GM21786 (cell line): ENCODE data around the gene GMEB2.
"Not testable (repeated sequence)": the region's sequence is repeated elsewhere in the genome, so short reads cannot be mapped to it uniquely, and the experiment has no call there.

Experiments
- ATAC-seq: cut with Tn5 transposase; IDR thresholded peaks from one replicate; pipeline ENCODE4 v1.9.1; 2021; ENCODE audit not compliant: unreplicated experiment

GMEB2 gene

DNA sequence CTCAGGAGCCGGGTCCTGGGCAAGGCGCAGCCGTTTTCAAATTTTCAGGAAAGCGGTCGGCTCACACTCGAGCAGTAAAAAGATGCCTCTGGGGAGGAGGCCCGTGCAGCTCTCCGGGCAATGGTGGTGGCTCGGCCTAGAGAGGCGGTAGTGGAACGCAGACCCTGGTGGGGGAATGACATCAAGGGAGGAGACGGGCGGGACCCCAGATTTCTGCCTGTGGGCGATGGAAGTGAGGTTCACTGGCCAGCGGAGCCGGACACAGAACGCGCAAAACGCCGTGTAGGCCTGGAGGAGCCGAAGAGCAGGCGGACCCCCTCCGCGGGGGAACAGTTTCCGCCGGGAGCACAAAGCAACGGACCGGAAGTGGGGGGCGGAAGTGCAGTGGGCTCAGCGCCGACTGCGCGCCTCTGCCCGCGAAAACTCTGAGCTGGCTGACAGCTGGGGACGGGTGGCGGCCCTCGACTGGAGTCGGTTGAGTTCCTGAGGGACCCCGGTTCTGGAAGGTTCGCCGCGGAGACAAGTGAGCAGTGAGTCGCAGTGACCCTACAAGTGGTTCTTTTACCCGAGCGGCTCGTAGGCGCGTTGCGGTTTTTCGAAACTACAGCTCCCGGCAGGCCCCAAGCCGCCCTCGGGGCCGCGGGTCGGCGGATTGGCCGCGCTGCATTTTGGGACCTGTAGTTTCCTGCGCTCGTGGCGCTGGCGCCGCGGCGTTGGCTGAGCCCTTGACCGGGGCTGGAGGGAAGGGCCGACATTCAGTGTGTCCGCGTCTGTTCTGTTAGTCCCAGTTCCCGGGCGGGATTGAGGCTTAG is 31.2 kb upstream of the GMEB2 start, which contains the start of gene RTEL1:
Gene RTEL1, plus strand, starts transcription at position 376 of the 812 bp plus-strand sequence. CDS start 1,091 bp downstream, outside the sequence.
- peak; percentile 87 for ATAC-seq

DNA sequence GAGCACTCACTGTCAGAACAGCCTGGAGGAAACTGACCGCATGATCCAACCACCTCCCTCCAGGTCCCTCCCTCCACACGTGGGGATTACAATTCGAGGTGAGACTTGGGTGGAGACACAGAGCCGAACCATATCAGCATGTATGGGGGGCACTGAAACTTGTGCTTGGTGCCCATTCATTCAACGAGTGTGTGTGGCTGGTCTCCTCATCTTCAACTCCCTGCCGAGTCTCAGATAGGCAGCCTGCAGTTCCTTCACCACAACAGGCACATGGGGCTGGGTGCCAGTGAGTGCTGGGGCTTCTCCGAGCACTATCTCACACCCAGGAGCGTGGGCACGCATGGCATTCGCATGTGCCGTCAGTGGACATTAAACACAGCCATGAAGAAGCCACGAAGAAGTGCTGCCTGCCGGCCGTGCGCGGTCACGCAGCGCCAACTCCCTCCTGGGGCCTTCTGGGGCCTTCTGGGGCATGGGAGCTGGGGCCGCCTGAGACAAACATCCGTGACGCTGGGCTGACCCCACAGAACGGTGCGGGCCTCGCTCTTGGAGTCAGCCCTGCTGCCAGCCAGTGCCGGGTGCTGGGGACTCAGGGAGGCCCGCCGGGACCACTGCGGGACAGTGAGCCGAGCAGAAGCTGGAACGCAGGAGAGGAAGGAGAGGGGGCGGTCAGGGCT is 30.5 kb upstream of the GMEB2 start:
- no peak for ATAC-seq

DNA sequence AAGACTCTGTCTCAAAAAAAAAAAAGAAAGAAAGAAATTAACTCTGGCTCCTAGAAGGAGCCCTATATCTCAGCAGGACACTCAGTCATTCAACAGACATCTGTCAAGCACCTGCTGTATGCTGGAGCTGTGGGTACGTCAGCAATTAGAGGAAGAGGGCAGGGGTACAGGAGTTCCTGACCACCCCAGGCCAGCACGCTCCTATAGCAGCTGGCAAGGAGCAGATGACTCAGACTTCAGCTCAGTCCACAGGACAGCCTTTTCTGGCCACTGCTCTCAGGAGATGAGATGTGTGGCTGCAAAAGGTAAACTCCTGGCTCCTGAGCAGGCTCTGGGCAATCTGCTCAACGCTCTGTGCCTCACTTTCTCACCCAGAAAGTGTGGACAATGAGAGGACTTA is 29.6 kb upstream of the GMEB2 start:
- ATAC-seq, result no peak

DNA sequence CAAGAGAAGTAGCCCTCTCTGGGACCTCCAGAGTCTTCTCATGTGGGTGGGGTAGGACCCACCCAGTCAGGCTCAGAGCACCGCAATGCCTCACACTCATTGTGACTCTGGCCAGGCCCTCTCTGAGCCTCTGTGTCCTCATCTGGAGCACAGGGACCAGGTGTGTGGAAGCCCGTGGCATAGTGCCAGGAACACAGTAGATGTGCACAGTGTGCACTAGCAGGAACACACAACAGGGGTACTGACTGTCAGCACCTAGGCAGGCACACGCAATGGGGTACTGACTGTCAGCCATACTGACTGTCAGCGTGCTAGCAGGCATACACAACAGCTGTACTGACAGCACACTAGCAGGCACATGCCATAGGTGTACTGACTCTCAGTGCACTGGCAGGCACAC is 28.3 kb upstream of the GMEB2 start:
- ATAC-seq, result no peak

DNA sequence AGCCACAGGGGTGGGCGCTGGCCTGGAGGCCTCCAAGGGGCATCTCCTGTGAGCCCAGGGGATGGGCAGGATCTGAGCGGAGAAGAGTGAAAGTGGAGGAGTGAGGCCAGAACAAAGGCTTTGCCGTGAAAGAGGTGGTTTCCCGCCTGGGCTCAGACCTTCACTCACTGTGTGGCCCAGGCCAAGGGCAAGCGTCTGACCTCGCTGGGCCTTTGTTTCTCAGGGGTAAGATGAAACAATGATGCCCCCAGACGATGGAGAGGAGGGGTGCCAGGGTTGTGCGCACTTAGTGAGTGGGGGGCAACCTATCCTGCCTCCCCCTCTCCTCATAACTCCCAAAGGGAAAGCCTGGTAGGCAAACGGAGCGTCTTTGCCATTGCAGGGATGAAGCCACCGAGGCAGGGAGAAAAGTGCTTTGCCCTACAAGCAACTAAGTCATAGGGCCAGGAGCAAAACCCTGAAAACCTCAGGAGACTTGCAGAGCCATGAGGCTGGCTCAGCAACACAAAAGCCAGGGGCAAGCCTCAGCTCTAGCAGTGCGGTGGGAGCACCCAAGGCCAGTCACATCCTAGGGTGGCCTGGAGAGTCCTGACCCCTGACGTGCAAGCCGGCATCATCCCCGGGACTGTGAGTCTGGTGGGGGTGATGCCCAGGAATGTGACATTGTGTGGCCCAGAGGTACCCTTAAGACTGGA is 27.2 kb upstream of the GMEB2 start:
- ATAC-seq, result no peak

DNA sequence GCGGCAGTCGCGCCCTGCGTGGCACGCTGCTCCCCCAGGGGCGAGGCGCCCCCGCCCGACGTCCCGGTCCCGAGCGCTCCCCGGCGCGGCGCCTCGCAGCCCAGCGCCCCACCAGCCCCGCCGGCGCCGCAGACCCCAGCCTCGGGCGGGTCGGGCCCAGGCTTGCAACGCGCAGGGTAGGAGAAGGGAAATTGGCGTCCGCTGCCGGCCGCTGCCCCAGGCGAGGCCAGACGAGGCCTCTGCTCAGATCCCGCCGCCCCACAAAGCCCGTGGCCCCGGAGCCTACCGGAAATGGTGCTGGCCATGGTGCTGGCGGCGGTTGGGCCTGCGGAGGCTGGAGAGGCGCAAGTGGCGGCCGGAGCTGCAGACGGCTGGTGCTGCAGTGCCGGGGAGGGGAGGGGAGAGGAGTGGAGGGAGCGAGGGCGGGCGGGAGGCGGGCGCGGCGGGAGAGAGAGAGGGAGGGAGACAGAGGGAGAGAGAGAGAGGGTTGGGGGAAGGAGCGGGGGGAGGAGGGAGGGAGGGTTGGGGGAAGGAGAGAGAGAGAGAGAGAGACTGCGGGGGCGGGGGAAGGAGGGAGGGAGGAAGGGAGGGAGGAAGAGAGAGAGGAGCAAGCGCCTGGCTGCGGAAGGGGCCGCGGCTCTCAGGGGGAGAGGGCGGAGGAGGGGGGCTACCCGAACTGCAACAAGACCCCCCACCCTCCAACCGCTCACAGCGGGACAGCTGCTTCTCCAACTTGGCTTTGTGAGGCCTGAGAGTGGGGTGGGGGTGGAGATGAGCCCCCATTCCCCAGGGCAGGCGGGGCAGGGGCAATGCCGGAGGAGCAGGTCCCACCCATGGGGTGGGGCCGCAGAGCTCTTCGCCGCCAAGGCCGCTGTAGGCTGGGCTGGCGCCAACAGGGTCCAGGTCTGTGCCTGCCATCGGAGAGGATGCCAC is 26.4 kb upstream of the GMEB2 start, which contains the start of gene STMN3:
Gene STMN3, minus strand, starts transcription at position 384 of the 933 bp plus-strand sequence. Its CDS starts 79 bp downstream, at position 305.
- ATAC-seq, result no peak

DNA sequence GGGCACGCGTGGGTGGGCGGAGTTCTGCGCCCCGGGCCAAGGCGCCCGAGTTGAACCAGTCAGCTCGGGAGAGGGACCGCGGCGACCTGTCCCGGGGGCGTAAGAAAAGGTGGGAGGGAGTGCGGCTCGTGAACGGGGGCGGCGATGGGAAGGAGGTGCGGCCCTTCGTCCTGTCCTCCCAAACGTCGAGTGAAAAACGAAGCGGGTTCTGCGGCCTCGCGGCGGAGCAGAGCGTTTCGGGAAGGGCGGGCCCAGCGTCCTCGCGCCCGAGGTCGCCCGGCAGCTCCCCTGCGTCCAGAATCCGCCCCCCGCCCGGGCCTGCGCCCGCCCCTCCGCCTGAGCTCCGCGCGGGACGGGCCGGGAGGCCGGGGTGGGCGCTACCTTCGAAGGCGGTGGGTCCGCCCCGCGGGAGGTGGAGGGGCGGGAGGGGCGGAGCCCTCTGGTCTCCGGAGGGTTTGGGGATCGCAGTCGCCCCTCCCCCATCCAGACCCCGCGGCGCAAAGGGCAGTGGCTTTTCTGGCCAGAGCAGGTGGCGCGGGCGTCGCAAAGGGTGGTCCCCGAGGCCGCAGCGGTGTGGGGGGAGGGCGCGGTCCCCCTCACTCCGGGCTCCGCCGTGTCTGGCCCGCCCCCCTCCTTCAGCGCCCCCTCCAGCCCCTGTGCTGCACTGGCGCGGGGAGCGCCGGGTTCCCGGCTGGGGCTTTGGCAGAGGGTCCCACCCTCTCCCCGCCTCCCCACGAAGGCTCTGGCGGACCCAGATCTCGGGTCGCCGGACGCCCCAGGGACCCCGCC is 25.5 kb upstream of the GMEB2 start:
- no peak for ATAC-seq

DNA sequence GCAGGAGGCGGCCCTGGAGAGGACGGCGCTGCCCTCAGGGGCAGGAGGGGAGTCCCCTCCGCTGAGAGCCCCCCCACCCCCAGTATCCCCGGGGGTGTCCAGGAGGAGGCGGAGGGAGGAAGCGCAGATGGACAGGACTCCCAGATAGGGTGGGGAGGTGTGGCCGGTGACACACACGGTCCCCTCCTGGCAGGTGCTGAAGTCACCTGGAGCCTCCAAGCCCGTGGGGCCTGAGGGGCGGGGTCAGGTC is 25.0 kb upstream of the GMEB2 start:
- ATAC-seq, result no peak

DNA sequence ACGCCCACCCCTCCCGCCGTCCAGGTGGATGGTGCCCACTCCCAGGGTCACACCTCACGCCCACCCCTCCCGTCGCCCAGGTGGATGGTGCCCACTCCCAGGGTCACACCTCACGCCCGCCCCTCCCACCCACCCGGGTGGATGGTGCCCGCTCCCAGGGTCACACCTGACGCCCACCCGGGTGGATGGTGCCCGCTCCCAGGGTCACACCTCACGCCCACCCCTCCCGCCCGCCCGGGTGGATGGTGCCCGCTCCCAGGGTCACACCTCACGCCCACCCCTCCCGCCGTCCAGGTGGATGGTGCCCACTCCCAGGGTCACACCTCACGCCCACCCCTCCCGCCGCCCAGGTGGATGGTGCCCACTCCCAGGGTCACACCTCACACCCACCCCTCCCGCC is 23.6 kb upstream of the GMEB2 start:
- not testable (repeated sequence) for ATAC-seq

DNA sequence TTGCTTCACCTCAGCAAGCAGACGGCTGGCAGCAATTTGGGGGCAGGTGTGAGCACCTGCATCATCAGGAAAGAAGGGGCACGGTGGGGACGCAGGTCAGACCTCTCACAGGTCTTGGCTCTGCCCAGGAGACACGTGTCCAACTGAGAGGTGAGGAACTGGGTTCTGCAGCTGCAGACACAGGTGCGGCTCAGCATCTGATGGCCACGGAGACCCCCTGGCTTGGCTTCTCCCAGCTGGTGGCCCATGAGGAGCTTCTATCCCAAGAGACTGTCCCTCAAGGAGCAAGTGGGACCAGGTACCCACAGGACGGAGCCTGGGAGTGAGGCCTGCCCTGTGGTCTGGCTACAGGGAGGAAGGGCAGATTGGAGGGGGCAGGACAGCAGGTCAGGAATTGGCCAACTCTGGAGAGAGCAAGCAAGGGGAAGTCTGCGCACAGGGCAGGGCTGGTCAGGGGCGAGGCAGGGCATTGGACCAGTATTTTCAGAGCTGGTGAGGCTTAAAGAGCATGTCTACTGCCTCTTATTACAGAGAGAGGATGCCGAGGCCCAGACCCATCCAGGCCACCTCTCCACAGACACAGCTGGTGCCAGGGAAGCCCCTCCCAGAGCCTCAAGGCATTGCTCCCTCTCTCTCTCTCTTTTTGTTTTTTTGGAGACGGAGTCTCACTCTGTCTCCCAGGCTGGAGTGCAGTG is 22.1 kb upstream of the GMEB2 start:
- no peak for ATAC-seq

DNA sequence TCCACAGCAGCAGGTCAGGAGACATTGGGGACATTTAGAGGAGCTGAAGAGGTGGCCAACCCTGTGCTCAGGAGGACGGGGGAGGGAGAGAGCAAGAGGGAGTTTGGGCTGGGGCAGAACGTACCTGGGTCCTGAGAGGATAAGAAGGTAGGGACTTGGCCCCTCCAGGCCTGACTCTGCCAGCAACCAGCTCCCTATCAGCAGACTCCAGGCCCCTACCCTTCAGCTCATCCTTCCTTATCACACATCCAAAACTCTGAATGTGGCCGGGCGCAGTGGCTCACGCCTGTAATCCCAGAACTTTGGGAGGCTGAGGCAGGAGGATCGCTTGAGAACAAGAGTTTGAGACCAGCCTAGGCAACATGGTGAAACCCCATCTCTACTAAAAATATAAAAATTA is 21.3 kb upstream of the GMEB2 start:
- no peak for ATAC-seq

DNA sequence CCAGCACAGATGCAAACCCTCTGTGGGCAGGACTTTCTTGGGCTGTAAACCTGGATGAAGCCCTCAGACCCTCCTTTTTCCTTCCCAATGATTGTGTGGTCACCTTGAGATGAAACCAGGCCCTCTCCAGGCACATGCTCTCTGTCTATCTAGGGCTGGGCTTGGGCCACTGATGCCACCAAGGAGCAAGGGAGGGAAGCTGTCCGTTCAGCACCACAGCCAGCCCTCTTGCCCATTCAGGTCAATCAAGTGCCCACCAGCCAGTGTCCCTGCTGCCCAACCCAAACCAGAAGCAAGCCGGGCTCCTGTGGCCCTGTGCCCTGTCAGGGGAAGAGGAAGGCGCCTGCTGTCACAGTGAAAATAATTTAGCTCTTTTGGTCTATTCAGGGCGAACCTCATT is 18.3 kb upstream of the GMEB2 start:
- ATAC-seq, result no peak

DNA sequence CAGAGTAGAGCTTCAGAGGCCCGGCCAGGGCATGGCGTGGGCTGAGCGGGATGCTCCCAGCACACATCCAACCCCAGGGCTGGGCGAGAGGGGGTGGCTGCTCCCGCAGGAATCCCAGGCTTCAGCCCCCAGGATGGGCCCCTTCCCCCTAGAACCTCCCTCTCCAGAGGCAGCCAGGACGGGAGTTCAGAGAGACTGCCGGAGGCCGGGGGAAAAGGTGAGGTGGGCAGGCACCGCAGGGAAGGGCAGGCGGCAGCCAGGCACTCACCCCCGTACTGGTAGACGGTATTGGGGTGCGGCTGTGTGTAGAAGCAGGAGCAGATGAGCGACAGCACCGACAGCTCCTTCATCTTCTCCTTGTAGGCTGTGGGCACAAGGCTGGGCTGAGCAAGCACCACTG is 17.0 kb upstream of the GMEB2 start:
- ATAC-seq, result no peak

DNA sequence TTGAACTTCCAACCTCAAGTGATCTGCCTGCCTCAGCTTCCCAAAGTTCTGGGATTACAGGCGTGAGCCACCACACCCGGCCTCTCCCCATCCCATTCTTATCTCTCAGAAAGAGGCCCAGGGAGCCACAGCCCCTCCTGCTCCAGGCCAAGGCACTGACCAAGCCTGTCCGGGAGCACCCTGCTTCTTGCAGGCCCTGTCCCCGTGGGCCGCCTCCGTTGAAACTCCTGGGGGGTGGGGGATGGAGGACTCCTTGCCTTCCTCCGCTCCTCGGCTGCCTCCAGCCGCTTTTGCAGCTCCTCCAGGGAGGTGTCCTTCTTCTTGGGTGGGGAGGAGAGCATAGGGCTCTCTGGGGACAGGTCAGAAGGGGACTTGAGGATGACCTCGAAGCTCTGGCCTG is 16.6 kb upstream of the GMEB2 start:
- no peak for ATAC-seq

DNA sequence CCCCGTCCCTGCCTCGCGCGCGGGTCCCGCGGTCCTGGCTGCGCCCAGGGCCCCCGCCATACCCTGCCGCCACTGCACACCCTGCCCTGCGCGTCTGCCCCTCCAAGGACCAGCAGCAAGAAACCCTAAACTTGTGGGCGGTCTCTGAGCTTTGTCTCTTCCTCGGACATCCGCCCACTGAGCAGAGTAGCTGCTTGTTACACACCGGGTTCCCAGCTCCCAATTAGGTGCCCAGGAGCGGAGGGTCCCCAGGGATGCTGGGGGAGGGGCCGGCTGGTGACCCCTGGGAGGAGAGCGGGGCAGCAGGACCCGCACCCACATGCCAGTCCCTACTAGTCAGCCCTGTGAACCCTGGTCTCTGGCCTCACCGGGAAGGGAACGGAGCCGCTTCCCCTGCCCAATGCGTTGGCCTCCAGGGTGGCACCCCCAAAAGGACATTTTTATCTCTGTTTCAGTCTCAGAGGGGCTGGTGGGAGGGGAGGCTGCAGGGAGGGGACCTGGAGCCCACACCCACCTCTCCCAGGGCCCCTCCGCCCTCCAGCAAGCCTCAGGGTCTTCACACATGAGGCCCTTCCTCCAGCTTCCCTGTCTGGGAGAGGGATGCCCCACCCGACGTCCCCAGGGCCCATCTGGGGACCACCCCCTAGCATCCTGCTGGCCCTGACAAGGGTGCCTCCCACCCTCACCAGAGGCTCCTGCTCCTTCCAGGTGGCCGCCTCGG is 15.8 kb upstream of the GMEB2 start:
- no peak for ATAC-seq

DNA sequence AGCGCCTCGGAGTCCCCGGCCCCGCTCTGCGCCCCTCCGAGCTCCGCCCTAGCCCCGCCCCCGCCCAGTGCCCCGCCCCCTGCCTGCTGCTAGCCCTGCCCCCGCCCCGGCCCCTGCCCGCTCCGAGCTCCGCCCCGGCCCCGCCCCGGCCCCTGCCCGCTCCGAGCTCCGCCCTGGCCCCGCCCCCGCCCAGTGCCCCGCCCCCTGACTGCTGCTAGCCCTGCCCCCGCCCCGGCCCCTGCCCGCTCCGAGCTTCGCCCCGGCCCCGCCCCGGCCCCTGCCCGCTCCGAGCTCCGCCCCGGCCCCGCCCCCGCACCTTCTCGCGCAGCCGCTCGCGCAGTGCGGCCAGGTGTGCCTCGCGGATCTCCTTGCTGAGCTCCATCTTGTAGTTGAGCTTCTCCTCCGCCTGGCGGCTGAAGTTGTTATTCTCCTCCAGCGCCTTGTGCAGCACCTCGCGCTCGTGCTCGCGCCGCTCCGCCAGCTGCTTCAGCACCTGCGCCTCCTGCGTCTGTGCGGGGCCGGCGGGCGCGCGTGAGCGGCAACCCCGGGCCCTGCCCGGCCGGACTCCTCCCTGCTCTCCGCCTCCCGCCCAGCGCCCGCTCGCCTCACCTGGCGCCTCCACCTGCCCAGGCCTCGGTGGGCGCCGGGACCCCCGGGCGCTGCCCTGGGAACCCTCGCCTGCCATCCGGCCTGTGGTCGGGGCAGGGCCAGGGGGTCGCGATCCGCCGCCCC is 15.1 kb upstream of the GMEB2 start:
- ATAC-seq, result peak; percentile 75

DNA sequence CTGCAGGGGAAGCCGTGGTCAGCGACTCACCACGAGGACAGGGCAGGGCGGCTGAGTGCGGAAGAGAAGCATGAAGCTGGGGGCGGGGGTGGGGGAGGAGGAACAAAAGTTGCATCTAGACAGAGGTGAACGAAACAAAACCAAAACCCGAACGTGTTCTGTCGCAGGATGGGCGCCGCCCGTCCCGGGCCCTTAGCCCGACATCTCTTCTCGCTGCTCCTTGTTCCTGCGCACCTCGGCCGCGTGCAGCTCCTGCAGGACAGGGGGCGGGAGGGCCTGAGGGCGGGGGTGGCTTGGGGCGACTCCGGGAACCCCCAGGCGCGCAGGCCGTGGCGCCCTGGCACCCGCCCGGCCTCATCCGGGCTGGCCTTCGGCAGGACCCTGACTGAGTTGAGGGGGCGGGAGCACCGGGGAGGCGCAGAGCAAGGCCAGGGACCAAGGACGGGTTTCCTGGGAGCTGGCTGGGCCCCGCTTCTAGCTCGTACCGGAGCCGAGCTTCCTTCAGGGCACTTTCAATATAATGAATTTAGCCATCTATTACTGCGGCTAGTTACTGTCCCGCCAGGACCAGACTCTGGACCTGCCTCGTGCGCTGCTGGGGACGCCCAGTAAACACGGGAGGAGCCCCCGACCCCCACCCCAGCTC is 14.4 kb upstream of the GMEB2 start:
- no peak for ATAC-seq

DNA sequence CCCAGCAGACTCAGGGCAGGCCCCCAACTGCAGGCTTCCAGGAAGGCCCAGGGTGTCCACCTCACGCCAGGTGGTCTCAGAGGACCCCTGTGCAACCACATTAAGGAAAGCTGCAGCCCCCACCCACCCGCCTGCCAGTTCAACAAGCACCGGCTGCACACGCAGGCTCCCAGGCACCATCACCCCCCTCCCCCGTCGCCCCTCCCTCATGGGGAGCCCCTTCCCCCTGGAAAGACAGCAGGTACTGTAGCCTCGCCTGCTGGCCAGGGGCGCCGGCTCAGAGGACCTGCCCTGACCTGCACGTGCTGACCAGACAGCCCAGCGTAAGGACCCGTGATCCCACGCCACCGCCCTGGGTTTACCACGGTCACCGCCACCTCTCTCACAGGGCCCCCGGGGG is 13.8 kb upstream of the GMEB2 start:
- ATAC-seq, result not testable (repeated sequence)
